ENCODE results near the gene FLNA. TPM values are rescaled to one million over a fixed set of nuclear protein-coding genes. Genes with fewer than 3 reads are reported as not detected.
"Not testable (repeated sequence)": the region's sequence is repeated elsewhere in the genome, so short reads cannot be mapped to it uniquely, and the experiment has no call there.

The FLNA gene
- total RNA-seq, 1 experiment from 2014 or later: 1,686 TPM

- not testable (repeated sequence) for DNase-seq (ENCODE audit: low read depth in 1 of 2, low spot score in 2 of 2); H3K4me1 ChIP-seq (replicated peaks); H3K4me3 ChIP-seq; H3K9me3 ChIP-seq (replicated peaks); H3K27ac ChIP-seq; H3K36me3 ChIP-seq; H3K27me3 ChIP-seq (replicated peaks)
Observed at GRCh38 chrX:154389812-154390747, 15.6 kb upstream of the FLNA start.

- not testable (repeated sequence) for H3K36me3 ChIP-seq
- H3K4me1 ChIP-seq (replicated peaks): peaks cover 12% of the 10 kb centered on the region
Observed at GRCh38 chrX:154388649-154389048, 14.2 kb upstream of the FLNA start.

GRCh38 chrX:154388094-154388493 is 13.7 kb upstream of the FLNA start:
- not testable (repeated sequence) for DNase-seq (ENCODE audit: low read depth in 1 of 2, low spot score in 2 of 2); H3K9me3 ChIP-seq (replicated peaks); H3K27ac ChIP-seq; H3K36me3 ChIP-seq; H3K4me3 ChIP-seq; H3K27me3 ChIP-seq (replicated peaks)
- H3K4me1 ChIP-seq (replicated peaks): peaks cover 18% of the 10 kb centered on the region

More at GRCh38 chrX:154388649-154389048, 14.2 kb upstream of the FLNA start:
- not testable (repeated sequence) for H3K4me3 ChIP-seq; H3K27ac ChIP-seq; H3K9me3 ChIP-seq (replicated peaks); H3K27me3 ChIP-seq (replicated peaks); DNase-seq (ENCODE audit: low read depth in 1 of 2, low spot score in 2 of 2)

DNA sequence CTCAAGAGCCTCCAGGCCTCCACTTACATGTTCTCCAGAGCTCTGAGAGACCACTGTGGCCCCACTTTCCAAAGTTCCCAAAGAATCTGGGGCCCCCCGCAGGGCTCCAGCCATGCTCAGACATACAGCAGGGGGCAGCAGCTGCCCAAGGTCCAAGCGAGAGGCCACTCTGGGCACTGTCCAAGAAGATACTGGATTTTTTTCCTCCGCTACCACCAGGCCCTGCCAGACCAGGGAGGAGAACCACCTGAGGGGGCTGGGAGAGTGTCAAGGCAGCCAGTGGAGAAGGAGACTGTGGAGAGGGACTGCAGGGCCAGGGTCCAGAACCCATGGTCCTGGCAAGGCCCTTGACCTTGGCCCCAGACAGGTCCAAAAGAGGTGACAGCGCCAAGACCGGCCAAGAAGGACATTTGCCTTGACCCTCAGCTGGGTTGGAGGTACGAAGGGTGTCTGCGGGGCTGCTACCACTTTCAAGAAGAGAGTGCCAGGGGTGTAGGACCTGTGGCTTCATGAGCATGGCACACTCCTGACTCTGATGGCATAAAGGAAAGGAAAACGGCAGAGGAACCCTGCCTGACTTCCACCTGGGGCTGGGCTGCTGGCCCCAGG is 10.0 kb upstream of the FLNA start:
- no peak for DNase-seq (ENCODE audit: low read depth in 1 of 2, low spot score in 2 of 2)
- peaks cover 48% of the 10 kb centered on the region for H3K4me1 ChIP-seq (replicated peaks)
- H3K9me3 ChIP-seq (replicated peaks): no peaks in the 10 kb centered on the region
- no peak overlapping the region for H3K4me3 ChIP-seq
- H3K27ac ChIP-seq: peak overlapping the region; percentile 26; the same call in 1 of the 2 replicates
- no peaks in the 10 kb centered on the region for H3K27me3 ChIP-seq (replicated peaks)
- H3K36me3 ChIP-seq: peaks cover 23% of the 10 kb centered on the region

DNA sequence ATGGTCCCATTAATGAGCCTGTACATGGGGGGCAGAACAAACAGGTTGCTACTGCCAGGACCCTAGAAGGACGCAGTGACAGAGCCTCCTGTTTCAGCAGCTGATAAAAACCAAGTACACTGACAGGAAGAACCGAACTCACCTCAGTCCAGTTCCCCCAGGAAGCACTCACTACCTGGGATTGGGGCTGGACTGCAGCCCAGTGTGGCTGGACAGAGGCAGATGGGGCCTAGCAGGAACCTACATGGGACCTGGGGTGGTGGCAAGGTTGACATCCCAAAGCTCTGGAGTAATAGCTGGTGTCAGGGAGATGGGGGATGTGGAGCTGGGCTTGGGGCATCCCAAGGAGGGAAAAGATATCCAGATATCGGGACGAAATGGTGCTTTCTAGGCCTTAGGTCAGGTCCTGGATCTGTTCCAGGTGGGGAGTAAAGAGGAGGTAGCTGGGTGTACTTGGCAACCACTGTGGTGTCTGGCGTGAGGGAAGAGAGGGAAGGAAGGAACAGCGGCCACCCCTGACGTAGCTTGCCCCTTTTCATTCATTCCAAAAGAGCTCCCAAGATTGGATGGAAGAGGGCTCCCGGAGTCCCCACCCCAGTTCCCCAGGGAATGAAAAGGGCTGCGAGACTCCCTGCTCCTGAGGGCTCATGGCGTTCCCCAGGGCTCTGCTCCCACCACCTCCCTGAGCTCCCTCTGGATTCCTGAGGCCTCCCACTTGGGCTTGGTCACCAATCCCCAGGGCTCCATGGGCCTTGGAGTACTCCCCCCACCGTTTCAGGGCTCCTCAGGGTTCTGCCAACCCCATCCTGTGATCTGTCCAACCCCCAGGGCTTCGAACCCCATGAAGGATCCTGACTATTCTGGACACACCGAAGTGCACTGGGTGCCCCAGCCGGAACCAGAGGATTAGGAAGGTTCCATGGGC is 9.2 kb upstream of the FLNA start:
- Histone ChIP-seq H3K27ac (no peak overlapping the region), H3K27me3 (replicated peaks) (no peaks in the 10 kb centered on the region), H3K4me3 (no peak overlapping the region), H3K9me3 (replicated peaks) (no peaks in the 10 kb centered on the region), H3K36me3 (peaks cover 25% of the 10 kb centered on the region), H3K4me1 (replicated peaks) (peaks cover 48% of the 10 kb centered on the region)
- no peak for DNase-seq (ENCODE audit: low read depth in 1 of 2, low spot score in 2 of 2)

DNA sequence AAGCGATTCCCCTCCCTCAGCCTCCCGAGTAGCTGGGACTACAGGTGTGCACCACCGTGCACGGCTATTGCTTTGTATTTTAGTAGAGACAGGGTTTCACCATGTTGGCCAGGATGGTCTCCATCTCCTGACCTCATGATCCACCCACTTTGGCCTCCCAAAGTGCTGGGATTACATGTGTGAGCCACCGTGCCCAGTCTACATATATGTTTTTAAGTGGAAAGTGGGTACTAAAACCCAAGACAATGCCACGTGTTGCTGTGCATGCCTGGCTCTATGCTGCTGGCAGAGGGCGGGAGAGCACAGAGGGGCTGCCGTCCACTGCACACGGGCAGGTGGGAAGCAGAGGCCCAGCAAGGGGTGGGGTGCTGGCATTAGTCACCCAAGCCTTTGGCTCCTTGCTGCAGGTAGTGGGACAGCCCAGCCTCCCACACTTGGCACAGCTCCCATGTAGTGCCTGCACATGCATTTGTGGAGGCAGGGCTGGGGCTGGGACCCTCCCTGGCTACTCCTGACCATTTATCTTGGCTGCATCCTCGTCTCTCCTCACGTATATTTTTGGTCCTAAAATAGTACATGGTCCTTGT is 8.1 kb upstream of the FLNA start:
- H3K4me3 ChIP-seq: no peak overlapping the region
- H3K4me1 ChIP-seq (replicated peaks): peaks cover 56% of the 10 kb centered on the region
- peaks cover 25% of the 10 kb centered on the region for H3K36me3 ChIP-seq
- no peak for DNase-seq (ENCODE audit: low read depth in 1 of 2, low spot score in 2 of 2)
- H3K27me3 ChIP-seq (replicated peaks): no peaks in the 10 kb centered on the region
- no peak overlapping the region for H3K27ac ChIP-seq
- no peaks in the 10 kb centered on the region for H3K9me3 ChIP-seq (replicated peaks)

DNA sequence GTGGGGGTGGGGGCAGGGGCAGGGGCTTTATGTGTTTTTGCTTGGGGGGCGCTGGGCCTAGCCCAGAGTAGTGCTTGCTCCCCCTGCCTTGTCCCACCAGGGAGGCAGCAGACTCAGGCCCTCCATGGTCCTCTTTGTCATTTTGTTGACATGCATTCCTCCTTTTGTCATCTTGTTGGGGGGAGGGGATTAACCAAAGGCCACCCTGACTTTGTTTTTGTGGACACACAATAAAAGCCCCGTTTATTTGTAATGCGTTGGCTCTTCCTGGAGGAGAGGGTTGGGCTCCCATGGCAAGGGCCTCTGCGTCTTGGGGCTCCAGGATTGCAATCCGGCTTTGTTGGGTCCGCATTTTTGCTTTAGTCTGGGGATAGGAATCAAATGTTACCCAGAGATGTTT is 6.8 kb upstream of the FLNA start:
- no peaks in the 10 kb centered on the region for H3K27me3 ChIP-seq (replicated peaks)
- peak overlapping the region; percentile 22; the same call in 1 of the 2 replicates for H3K27ac ChIP-seq
- peaks cover 25% of the 10 kb centered on the region for H3K36me3 ChIP-seq
- peaks cover 58% of the 10 kb centered on the region for H3K4me1 ChIP-seq (replicated peaks)
- peak; percentile 80 to 87 for DNase-seq (ENCODE audit: low read depth in 1 of 2, low spot score in 2 of 2)
- H3K9me3 ChIP-seq (replicated peaks): no peaks in the 10 kb centered on the region
- no peak overlapping the region for H3K4me3 ChIP-seq

DNA sequence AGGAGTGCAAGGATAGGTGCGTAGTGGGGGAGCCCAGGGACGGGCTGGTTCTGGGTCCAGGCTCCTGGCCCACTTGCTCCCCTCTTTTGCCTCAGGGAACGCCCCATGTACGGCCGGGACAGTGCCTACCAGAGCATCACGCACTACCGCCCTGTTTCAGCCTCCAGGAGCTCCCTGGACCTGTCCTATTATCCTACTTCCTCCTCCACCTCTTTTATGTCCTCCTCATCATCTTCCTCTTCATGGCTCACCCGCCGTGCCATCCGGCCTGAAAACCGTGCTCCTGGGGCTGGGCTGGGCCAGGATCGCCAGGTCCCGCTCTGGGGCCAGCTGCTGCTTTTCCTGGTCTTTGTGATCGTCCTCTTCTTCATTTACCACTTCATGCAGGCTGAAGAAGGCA is 6.4 kb upstream of the FLNA start:
- H3K27me3 ChIP-seq (replicated peaks): no peaks in the 10 kb centered on the region
- H3K4me1 ChIP-seq (replicated peaks): peaks cover 58% of the 10 kb centered on the region
- peaks cover 25% of the 10 kb centered on the region for H3K36me3 ChIP-seq
- no peaks in the 10 kb centered on the region for H3K9me3 ChIP-seq (replicated peaks)
- DNase-seq (ENCODE audit: low read depth in 1 of 2, low spot score in 2 of 2): no peak
- H3K27ac ChIP-seq: no peak overlapping the region; the same call in 1 of the 2 replicates
- H3K4me3 ChIP-seq: peak overlapping the region; percentile 77

DNA sequence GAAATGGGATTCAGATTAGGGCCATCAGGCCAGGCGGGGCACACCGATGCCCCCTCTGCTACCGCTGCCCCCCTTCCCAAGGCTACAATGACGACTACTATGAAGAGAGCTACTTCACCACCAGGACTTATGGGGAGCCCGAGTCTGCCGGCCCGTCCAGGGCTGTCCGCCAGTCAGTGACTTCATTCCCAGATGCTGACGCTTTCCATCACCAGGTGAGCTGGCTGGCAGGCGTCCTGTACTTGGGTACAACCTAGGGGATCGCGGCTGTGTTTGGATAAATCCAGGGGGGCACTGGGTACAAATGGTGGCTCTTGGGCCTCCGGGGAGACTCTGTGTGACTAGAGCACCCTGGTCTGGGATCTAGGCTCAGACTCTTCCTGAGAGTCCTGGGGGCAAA is 5.7 kb upstream of the FLNA start:
- Histone ChIP-seq H3K4me1 (replicated peaks) (peaks cover 58% of the 10 kb centered on the region), H3K9me3 (replicated peaks) (no peaks in the 10 kb centered on the region), H3K4me3 (peak overlapping the region; percentile 77), H3K36me3 (peaks cover 25% of the 10 kb centered on the region), H3K27ac (peak overlapping the region; percentile 91), H3K27me3 (replicated peaks) (no peaks in the 10 kb centered on the region)
- DNase-seq (ENCODE audit: low read depth in 1 of 2, low spot score in 2 of 2): no peak

DNA sequence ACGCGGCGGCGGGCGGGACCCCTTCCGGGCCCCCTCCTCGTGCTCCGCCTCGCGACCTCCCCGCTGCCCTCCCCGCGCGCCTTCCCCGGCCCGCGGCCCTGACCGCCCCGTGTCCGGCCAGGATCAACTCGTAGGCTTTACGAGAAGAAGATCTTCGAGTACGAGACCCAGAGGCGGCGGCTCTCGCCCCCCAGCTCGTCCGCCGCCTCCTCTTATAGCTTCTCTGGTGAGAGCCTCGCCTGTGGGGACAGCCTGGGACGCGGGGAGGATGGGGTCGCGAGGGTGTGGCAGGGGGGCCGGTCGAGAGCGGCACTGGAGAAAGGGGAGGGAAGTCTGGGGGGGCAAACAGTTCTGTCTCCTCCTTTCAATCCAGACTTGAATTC is 5.1 kb upstream of the FLNA start:
- DNase-seq (ENCODE audit: low read depth in 1 of 2, low spot score in 2 of 2): no peak
- peaks cover 58% of the 10 kb centered on the region for H3K4me1 ChIP-seq (replicated peaks)
- peaks cover 25% of the 10 kb centered on the region for H3K36me3 ChIP-seq
- no peaks in the 10 kb centered on the region for H3K9me3 ChIP-seq (replicated peaks)
- peak overlapping the region; percentile 91 for H3K27ac ChIP-seq
- no peaks in the 10 kb centered on the region for H3K27me3 ChIP-seq (replicated peaks)
- peak overlapping the region; percentile 77 for H3K4me3 ChIP-seq

DNA sequence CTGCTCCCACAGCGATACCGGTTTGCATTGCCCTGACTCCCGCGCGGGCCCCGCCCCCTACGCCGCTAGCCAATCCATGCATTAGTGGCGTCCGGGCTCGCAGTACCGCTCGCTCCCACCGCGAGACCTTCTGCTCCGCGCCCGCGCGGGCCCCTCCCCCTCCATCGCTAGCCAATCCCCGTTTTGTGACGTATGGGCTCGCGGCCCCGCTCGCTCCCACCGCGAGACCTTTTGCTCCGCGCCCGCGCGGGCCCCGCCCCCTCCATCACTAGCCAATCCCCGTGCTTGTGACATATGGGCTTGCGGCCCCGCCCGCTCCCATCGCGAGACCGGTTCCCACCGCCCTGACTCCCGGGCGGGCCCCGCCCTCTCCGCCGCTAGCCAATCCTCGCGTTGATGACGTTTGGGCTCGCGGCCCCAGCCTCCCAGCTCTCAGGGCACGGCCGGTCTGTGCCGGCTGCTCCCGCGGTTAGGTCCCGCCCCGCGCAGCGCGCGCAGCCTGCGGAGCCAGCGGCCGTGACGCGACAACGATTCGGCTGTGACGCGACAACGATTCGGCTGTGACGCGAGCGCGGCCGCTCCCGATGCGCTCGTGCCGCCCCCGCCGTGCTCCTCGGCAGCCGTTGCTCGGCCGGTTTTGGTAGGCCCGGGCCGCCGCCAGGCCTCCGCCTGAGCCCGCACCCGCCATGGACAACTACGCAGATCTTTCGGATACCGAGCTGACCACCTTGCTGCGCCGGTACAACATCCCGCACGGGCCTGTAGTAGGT is 4.5 kb upstream of the FLNA start, which contains the start of gene EMD:
Gene EMD (plus strand): TSS at position 497 of the 770 bp plus-strand sequence. CDS start 190 bp downstream, at position 687.
- Histone ChIP-seq H3K4me3 (peak within 1 kb of the TSS; percentile 77), H3K36me3 (peaks cover 25% of the 10 kb centered on the region), H3K4me1 (replicated peaks) (peaks cover 56% of the 10 kb centered on the region), H3K9me3 (replicated peaks) (no peaks in the 10 kb centered on the region), H3K27ac (peak within 1 kb of the TSS; percentile 91), H3K27me3 (replicated peaks) (no peaks in the 10 kb centered on the region)
- DNase-seq (ENCODE audit: low read depth in 1 of 2, low spot score in 2 of 2): peak; percentile 97 to 99

DNA sequence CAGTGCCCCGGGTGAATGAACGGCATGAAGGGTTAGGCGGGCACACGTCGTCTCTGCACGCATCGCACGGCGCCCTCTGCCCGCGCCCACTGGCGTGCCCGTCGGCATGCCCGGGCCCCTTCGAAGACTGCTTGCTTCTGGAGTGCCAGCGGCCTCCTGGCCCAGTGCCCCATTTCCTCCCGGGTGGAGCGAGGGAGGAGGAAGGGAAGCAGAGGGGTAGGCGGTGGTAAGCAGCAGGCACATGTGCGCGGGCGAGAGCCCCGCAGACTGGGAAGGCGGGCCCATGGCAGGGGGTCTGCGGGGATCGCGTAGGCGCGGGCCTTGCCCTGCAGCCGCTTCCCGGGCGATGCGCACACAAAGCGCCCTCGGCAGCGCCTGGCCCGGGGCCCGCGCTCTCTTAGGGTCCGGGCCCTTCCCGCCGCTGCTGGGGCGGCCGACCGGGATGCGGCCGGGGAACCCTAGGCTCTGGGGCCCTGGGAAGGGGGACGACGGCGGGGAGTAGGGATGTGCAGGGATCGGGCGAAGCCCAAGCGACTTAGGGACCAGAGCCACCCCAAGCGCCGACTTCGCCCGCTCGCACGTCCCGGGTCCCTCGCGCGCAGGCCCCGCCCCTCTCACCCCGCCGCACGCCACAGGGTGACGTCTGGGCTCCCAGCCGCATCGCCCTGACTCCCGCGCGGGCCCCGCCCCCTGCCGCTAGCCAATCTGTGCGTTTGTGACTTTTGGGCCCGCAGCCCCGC is 3.8 kb upstream of the FLNA start:
- Histone ChIP-seq H3K27ac (peak overlapping the region; percentile 90), H3K4me3 (peak overlapping the region; percentile 46), H3K27me3 (replicated peaks) (no peaks in the 10 kb centered on the region), H3K4me1 (replicated peaks) (peaks cover 56% of the 10 kb centered on the region), H3K36me3 (peaks cover 24% of the 10 kb centered on the region), H3K9me3 (replicated peaks) (no peaks in the 10 kb centered on the region)
- DNase-seq (ENCODE audit: low read depth in 1 of 2, low spot score in 2 of 2): peak in 1 of 2 experiments; percentile 97
